Smooth muscle cell of the brain vasculature (primary cell): ENCODE results near the gene THYN1.
"Not testable (repeated sequence)": the region's sequence is repeated elsewhere in the genome, so short reads cannot be mapped to it uniquely, and the experiment has no call there.

ENCODE experiments used
- DNase-seq: peaks from one replicate; pipeline ENCODE4 v3.0.0-alpha.2; 2012; ENCODE audit warnings: low read depth, low spot score

THYN1 gene

GRCh38 chr11:134275188-134275533 lies 22.0 kb upstream of the THYN1 start:
- DNase-seq: no peak

- DNase-seq: no peak
These were observed 20.2 kb upstream of the THYN1 start for GRCh38 chr11:134273317-134273712.

GRCh38 chr11:134272381-134273316 lies 19.5 kb upstream of the THYN1 start:
- no peak for DNase-seq

- no peak for DNase-seq
These were observed 18.8 kb upstream of the THYN1 start for GRCh38 chr11:134271978-134272377.

GRCh38 chr11:134270250-134270714 lies 17.1 kb upstream of the THYN1 start:
- DNase-seq: no peak

GRCh38 chr11:134267966-134268365 lies 14.8 kb upstream of the THYN1 start:
- DNase-seq: no peak

- DNase-seq: no peak
These were observed 14.3 kb upstream of the THYN1 start for GRCh38 chr11:134267461-134267860.

GRCh38 chr11:134266841-134267251 lies 13.7 kb upstream of the THYN1 start:
- no peak for DNase-seq

GRCh38 chr11:134266440-134266839 lies 13.3 kb upstream of the THYN1 start:
- DNase-seq: no peak

GRCh38 chr11:134264966-134265764 lies 12.0 kb upstream of the THYN1 start:
- no peak for DNase-seq

- DNase-seq: no peak
These were observed 8.7 kb upstream of the THYN1 start for GRCh38 chr11:134261626-134262488.

GRCh38 chr11:134260983-134261382 lies 7.8 kb upstream of the THYN1 start:
- DNase-seq: no peak

- DNase-seq: no peak
These were observed 7.4 kb upstream of the THYN1 start for GRCh38 chr11:134260503-134260902.

GRCh38 chr11:134258577-134258976 lies 5.4 kb upstream of the THYN1 start:
- DNase-seq: no peak

GRCh38 chr11:134257101-134257500 lies 3.9 kb upstream of the THYN1 start:
- DNase-seq: no peak

- not testable (repeated sequence) for DNase-seq
These were observed 2.0 kb upstream of the THYN1 start for GRCh38 chr11:134255184-134255561.

- DNase-seq: no peak
These were observed 1.5 kb upstream of the THYN1 start for GRCh38 chr11:134254433-134255183.

GRCh38 chr11:134252346-134253187 lies 585 bp downstream of the THYN1 start:
- DNase-seq: no peak

- no peak for DNase-seq
These were observed 2.5 kb downstream of the THYN1 start for GRCh38 chr11:134250675-134251074.

GRCh38 chr11:134250246-134250645 lies 2.9 kb downstream of the THYN1 start:
- DNase-seq: no peak
